GM23338 (cell line): ENCODE measurements around the gene DENND5A.

ENCODE experiments used
- CREB1 ChIP-seq: fragments of 250-450 bp; sonication (Bioruptor Pico); IDR thresholded peaks from 2 replicates; pipeline ENCODE4 v1.5.0; 2020; ENCODE audit warnings: low read depth, mild to moderate bottlenecking, moderate library complexity
- ETS1 ChIP-seq: IDR thresholded peaks from 2 replicates; pipeline ENCODE4 v1.6.1; 2016; ENCODE audit warnings: antibody characterized with exemption
- EZH2 ChIP-seq: fragments of 200-600 bp; sonication (generic); IDR thresholded peaks from one replicate; pipeline ENCODE4 v1.8.0; 2017; ENCODE audit warnings: antibody characterized with exemption, mild to moderate bottlenecking, low read depth; ENCODE audit not compliant: unreplicated experiment
- EZH2phosphoT487 ChIP-seq: fragments of 200-600 bp; sonication (generic); IDR thresholded peaks from one replicate; pipeline ENCODE4 v1.8.1; 2018; ENCODE audit warnings: antibody characterized with exemption; ENCODE audit not compliant: unreplicated experiment
- JUNB ChIP-seq: IDR thresholded peaks from one replicate; pipeline ENCODE4 v1.6.1; 2016; ENCODE audit warnings: antibody characterized with exemption; ENCODE audit not compliant: unreplicated experiment
- NANOG ChIP-seq: IDR thresholded peaks from 2 replicates; pipeline ENCODE4 v1.6.1; 2016; ENCODE audit warnings: antibody characterized with exemption, borderline replicate concordance
- POLR2AphosphoS5 ChIP-seq: IDR thresholded peaks from 2 replicates; pipeline ENCODE4 v1.6.1; 2016; ENCODE audit warnings: antibody characterized with exemption, low read depth
- ZNF114 ChIP-seq: fragments of 250-450 bp; sonication (Bioruptor Pico); IDR thresholded peaks from 2 replicates; pipeline ENCODE4 v1.5.0; 2020; ENCODE audit warnings: mild to moderate bottlenecking, moderate library complexity
- TF ChIP-seq, protein P1 (sequence below), 2 experiments: fragments of 200-600 bp in 1 of 2; sonication (generic) in 1 of 2; conservative IDR thresholded peaks; 2 replicates each; pipeline versions ENCODE4 v1.5.1 to v1.6.1; 2016 to 2017; ENCODE audit warnings: antibody characterized with exemption in 2 of 2, low read depth in 2 of 2, mild to moderate bottlenecking in 2 of 2, moderate library complexity in 1 of 2
- TF ChIP-seq, protein P2 (sequence below): IDR thresholded peaks from one replicate; pipeline ENCODE4 v1.6.1; 2018; ENCODE audit warnings: antibody characterized with exemption; ENCODE audit not compliant: unreplicated experiment

DNA sequence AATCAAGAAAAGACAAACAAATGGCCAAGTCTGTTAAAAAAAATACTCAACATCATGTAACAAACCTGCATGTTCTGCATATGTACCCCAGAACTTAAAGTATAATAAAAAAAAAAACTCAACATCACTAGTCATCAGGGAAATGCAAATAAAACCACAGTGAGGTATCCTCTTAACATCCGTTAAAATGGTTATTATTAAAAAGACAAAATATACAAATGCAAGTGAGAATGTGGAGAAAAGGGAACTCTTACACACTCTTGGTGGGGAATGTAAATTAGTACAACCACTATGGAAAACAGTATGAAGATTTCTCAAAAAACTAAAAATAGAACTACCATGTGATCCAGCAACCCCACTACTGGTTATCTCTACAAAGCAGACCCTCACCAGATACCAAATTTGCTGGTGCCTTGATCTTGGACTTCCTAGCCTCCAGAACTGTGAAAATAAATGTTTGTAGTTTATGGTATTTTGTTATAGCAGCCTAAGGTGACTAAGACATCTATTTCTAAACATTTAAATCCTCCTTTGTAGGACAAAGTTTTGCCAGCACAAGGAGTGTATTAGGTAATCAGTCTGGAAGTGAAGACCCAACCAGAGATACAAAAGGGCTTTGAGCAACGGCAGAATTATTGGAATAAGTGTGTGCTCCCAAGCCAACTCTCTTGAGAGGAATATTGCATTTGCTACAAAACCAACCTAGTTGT is 141.4 kb downstream of the DENND5A start:
- TF ChIP-seq, protein P1, sequence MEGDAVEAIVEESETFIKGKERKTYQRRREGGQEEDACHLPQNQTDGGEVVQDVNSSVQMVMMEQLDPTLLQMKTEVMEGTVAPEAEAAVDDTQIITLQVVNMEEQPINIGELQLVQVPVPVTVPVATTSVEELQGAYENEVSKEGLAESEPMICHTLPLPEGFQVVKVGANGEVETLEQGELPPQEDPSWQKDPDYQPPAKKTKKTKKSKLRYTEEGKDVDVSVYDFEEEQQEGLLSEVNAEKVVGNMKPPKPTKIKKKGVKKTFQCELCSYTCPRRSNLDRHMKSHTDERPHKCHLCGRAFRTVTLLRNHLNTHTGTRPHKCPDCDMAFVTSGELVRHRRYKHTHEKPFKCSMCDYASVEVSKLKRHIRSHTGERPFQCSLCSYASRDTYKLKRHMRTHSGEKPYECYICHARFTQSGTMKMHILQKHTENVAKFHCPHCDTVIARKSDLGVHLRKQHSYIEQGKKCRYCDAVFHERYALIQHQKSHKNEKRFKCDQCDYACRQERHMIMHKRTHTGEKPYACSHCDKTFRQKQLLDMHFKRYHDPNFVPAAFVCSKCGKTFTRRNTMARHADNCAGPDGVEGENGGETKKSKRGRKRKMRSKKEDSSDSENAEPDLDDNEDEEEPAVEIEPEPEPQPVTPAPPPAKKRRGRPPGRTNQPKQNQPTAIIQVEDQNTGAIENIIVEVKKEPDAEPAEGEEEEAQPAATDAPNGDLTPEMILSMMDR (conservative IDR thresholded peaks at IDR 0.05; ENCODE audit: low read depth in 2 of 2), result no peak
- TF ChIP-seq, protein P2, sequence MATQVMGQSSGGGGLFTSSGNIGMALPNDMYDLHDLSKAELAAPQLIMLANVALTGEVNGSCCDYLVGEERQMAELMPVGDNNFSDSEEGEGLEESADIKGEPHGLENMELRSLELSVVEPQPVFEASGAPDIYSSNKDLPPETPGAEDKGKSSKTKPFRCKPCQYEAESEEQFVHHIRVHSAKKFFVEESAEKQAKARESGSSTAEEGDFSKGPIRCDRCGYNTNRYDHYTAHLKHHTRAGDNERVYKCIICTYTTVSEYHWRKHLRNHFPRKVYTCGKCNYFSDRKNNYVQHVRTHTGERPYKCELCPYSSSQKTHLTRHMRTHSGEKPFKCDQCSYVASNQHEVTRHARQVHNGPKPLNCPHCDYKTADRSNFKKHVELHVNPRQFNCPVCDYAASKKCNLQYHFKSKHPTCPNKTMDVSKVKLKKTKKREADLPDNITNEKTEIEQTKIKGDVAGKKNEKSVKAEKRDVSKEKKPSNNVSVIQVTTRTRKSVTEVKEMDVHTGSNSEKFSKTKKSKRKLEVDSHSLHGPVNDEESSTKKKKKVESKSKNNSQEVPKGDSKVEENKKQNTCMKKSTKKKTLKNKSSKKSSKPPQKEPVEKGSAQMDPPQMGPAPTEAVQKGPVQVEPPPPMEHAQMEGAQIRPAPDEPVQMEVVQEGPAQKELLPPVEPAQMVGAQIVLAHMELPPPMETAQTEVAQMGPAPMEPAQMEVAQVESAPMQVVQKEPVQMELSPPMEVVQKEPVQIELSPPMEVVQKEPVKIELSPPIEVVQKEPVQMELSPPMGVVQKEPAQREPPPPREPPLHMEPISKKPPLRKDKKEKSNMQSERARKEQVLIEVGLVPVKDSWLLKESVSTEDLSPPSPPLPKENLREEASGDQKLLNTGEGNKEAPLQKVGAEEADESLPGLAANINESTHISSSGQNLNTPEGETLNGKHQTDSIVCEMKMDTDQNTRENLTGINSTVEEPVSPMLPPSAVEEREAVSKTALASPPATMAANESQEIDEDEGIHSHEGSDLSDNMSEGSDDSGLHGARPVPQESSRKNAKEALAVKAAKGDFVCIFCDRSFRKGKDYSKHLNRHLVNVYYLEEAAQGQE, result no peak
- TF ChIP-seq EZH2 (no peak), EZH2phosphoT487 (no peak), POLR2AphosphoS5 (no peak), CREB1 (CRISPR knock-in tag) (no peak), ETS1 (no peak), NANOG (no peak), ZNF114 (no peak), JUNB (no peak)
